Kidney capillary endothelial cell (primary cell): Measurements from ENCODE around the gene BTAF1.

Source experiments
- DNase-seq: peaks from one replicate; pipeline ENCODE4 v3.0.0-alpha.2; 2018; ENCODE audit warnings: low spot score

Gene BTAF1

DNA sequence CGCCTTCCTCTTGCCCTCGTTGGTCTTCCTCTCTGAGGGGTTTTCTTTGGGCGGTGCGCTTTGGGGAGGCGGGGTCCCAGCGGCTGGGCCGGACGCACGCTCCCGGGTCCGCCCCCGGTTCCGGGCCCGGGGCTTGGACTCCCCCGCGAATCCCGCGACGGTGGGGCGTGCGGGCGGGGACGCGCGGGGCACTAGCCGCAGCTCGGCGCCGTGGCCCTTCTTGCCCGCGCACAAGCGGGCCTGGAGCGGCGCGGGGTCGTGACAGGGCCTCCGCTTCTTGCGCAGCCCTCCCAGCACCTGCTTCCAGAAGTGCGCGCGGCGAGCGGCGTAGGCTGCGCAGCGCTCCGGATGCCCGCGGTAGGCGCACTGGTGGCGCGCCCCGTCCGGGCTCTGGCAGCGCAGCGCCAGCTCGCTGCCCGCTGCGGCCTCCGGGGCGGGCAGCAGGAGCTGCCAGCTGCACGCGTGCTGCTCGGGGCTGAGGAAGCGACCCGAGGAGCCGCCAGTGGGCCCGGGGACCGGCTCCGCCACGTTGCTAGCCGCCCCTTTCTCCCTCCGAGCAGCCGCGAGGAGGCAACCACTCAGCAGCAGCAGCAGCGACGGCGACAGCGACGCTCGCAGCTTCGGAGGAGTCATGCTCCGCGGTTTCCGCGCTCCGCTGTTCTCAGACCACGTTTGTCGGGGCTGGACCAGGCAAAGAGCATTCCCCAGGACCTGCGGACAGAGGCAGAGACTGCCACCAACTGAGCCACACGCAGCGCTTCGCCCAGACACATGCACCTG is 15.0 kb upstream of the BTAF1 start:
- peak; percentile 79 for DNase-seq

- DNase-seq = no peak
These were observed 14.4 kb upstream of the BTAF1 start, which contains the start of gene FGFBP3 for GRCh38 chr10:91909117-91909677. FGFBP3 (minus strand) TSS chr10:91909486; CDS start chr10:91908969, 517 bp downstream.

- no peak for DNase-seq
These were observed 13.1 kb upstream of the BTAF1 start for GRCh38 chr10:91910467-91910866.

DNA sequence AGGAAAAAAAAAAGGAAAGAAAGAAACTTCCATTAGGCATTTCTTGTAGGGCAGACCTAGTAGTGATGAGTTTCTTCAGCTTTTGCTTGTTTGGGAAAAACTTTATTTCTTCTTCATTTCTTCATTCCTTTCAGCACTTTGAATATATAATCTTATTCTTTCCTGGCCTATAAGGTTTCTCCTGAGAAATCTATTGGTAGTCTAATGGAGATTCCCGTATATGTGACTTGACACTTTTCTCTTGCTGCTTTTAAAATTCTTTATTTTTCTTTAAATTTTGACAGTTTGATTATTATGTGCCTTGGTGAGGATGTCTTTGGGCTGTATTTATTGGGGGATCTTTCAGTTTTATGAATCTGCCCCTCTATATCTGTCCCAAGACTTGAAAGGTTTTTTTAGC is 3.9 kb upstream of the BTAF1 start:
- DNase-seq = no peak

GRCh38 chr10:91924212-91925021 is 847 bp downstream of the BTAF1 start:
- DNase-seq = peak; percentile 34

- DNase-seq = no peak
These were observed 1.4 kb downstream of the BTAF1 start for GRCh38 chr10:91925022-91925320.

GRCh38 chr10:91930939-91931338 is 7.4 kb downstream of the BTAF1 start:
- no peak for DNase-seq

GRCh38 chr10:91931526-91932190 is 8.1 kb downstream of the BTAF1 start:
- no peak for DNase-seq

DNA sequence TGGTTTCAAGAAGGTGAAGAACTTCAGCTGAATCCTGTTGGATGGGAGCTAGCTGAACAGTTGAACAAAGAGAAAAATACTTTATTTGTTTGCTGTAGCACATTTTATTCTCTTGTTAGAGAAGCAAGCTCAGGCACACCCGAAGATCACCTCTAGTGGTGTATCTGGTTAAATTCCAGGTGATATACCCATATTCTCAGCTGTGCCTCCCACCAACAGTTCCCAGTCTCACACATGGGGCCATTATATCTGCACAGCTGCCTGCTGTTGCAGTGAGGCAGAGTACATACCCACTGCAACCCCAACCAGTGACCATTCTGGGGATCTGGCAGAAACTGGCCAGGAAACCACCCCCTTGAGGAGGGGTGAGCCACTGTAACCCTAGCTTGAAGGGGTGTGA is 9.2 kb downstream of the BTAF1 start:
- no peak for DNase-seq

GRCh38 chr10:91935886-91936285 is 12.3 kb downstream of the BTAF1 start:
- no peak for DNase-seq

- no peak for DNase-seq
These were observed 16.1 kb downstream of the BTAF1 start for GRCh38 chr10:91939653-91940052.

DNA sequence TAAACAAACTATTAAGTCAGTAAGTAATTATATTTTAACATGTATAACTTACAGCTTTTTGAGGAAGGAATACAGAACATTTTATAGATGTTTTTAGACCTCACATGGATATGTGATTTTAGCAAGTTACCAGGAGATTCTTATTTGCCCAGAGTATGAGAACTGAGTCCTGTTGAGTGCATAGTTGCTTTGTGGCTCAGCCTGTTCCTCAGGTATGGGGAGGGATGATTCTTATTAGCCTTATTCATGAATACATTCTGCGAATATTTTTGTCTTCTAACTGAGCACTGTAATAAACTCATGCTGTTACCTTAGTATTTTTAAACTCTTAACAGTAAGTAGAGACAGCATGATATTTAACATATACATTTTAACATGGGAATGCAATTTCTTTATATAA is 17.9 kb downstream of the BTAF1 start:
- DNase-seq = no peak

- no peak for DNase-seq
These were observed 21.5 kb downstream of the BTAF1 start for GRCh38 chr10:91944880-91945630.

DNA sequence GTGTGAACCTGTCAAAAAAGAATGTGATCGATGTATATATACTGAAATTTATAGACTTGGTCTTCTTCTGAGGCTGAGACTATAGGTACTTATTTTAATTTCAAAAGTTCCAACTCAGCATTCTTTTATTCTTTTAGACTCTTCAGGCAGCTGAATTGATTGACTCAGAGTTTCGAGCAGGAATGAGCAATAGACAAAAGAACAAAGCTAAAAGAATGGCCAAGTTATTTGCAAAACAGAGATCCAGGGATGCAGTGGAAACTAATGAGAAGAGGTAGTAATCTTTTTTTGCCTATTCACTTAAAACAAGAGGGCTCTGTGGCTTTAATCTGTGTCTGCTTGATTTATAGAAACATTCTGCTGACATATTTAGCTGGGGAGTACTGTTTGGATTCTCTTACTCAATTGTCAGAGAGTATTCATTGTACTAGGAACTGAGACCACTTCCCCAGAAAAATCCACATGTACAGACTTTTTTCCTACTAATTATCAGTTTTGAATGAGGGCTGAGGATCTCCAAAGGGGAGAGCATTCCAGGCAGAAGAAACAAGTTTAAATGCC is 30.1 kb downstream of the BTAF1 start:
- DNase-seq = no peak

- DNase-seq = no peak
These were observed 31.5 kb downstream of the BTAF1 start for GRCh38 chr10:91955114-91955513.

GRCh38 chr10:91957091-91957490 is 33.5 kb downstream of the BTAF1 start:
- DNase-seq = no peak

- DNase-seq = no peak
These were observed 45.7 kb downstream of the BTAF1 start for GRCh38 chr10:91969297-91969696.

DNA sequence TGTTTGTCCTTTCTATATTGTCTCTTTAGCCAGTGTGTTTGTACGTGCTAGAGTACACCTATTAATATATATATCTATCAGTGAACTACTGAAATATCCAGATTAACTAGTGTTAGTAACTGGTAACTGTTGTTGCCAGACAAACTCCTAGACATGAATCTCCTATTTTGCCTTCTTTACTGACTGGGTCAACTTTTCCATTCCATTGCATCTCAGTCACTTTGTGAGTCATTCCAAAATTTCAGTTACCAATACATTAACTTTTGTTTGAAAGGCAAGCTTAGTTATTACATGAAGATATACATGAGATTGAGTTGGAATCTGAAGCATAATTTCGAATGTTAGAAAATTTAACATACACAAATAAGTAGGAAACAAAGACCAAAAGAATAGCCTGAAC is 51.4 kb downstream of the BTAF1 start:
- peak; percentile 14 for DNase-seq

DNA sequence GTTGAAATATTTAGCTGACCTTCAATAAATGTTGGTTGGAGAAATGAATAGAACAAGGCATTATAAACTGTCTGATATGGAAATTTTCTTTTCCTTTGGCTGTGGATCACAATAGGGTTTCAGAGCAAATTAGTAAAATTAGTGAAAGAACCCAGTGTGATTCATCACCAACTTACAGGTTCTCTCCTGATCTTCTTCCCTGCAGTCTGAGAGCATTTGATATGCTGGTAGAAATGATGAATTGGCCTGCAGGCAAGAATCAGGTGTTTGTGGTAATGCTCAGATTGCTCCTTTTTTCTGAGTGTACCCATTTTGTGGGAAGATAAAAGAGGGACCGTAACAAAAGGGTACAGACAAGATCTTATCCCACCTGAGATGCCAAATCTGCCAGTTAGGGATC is 51.9 kb downstream of the BTAF1 start:
- DNase-seq = no peak

DNA sequence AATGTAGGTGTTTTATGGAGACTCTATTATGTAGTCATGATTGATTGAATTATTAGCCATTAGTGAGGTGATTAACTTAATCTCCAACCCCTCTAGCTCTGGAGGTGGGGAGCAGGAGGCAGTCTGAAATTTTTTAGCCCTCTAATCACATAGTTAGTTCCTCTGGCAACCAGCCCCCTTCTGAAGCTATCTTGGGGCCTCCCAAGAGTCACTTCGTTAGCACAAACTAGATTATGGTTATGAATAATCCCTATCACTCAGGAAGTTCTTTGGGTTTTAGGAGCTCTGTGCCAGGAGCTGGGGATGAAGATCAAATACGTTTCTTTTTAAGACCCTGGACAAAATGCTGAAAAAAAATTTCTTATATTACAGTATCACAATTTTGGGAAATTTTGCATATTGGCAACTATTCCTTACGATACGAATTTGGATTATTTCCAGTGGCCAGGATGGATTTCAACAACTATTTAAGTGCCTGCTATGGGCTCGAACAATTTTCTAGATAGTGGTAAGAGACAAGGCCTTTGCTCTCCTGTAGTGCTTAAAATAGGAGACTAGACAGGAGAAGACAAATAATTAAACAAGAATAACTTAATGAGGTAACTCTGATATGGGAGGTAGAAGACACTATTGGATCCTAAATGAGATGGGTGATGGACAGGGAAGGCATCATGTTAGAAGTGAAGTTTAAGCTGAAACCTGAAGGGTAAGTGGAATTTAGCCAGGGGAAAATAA is 52.9 kb downstream of the BTAF1 start:
- peak; percentile 1 for DNase-seq

DNA sequence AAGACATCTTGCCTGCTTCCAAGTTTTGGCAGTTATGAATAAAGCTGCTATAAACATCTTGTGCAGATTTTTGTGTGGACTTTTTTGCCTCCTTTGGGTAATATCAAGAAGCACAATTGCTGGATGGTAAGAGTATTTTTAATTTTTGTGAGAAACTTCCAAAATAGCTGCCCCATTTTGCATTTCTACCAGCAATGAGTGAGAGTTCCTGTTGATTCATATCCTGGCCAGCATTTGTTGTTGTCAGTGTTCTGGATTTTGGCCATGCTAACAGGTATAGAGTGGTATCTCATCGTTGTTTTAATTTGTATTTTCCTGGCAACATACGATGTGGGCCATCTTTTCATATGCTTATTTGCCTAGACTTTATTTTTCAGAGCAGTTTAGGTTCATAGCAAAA is 53.9 kb downstream of the BTAF1 start:
- peak; percentile 56 for DNase-seq
